Measurements from ENCODE around the gene RBM23. TPM values are rescaled to one million over a fixed set of nuclear protein-coding genes. Genes with fewer than 3 reads are reported as not detected.

RBM23 gene
- total and polyA plus RNA-seq, 9 of the 15 experiments (the other 6 are each of a cell fraction or from before 2014, with no cell fraction given), result 46.0 to 102 (median 58.5) TPM

- TF ChIP-seq, protein P1, sequence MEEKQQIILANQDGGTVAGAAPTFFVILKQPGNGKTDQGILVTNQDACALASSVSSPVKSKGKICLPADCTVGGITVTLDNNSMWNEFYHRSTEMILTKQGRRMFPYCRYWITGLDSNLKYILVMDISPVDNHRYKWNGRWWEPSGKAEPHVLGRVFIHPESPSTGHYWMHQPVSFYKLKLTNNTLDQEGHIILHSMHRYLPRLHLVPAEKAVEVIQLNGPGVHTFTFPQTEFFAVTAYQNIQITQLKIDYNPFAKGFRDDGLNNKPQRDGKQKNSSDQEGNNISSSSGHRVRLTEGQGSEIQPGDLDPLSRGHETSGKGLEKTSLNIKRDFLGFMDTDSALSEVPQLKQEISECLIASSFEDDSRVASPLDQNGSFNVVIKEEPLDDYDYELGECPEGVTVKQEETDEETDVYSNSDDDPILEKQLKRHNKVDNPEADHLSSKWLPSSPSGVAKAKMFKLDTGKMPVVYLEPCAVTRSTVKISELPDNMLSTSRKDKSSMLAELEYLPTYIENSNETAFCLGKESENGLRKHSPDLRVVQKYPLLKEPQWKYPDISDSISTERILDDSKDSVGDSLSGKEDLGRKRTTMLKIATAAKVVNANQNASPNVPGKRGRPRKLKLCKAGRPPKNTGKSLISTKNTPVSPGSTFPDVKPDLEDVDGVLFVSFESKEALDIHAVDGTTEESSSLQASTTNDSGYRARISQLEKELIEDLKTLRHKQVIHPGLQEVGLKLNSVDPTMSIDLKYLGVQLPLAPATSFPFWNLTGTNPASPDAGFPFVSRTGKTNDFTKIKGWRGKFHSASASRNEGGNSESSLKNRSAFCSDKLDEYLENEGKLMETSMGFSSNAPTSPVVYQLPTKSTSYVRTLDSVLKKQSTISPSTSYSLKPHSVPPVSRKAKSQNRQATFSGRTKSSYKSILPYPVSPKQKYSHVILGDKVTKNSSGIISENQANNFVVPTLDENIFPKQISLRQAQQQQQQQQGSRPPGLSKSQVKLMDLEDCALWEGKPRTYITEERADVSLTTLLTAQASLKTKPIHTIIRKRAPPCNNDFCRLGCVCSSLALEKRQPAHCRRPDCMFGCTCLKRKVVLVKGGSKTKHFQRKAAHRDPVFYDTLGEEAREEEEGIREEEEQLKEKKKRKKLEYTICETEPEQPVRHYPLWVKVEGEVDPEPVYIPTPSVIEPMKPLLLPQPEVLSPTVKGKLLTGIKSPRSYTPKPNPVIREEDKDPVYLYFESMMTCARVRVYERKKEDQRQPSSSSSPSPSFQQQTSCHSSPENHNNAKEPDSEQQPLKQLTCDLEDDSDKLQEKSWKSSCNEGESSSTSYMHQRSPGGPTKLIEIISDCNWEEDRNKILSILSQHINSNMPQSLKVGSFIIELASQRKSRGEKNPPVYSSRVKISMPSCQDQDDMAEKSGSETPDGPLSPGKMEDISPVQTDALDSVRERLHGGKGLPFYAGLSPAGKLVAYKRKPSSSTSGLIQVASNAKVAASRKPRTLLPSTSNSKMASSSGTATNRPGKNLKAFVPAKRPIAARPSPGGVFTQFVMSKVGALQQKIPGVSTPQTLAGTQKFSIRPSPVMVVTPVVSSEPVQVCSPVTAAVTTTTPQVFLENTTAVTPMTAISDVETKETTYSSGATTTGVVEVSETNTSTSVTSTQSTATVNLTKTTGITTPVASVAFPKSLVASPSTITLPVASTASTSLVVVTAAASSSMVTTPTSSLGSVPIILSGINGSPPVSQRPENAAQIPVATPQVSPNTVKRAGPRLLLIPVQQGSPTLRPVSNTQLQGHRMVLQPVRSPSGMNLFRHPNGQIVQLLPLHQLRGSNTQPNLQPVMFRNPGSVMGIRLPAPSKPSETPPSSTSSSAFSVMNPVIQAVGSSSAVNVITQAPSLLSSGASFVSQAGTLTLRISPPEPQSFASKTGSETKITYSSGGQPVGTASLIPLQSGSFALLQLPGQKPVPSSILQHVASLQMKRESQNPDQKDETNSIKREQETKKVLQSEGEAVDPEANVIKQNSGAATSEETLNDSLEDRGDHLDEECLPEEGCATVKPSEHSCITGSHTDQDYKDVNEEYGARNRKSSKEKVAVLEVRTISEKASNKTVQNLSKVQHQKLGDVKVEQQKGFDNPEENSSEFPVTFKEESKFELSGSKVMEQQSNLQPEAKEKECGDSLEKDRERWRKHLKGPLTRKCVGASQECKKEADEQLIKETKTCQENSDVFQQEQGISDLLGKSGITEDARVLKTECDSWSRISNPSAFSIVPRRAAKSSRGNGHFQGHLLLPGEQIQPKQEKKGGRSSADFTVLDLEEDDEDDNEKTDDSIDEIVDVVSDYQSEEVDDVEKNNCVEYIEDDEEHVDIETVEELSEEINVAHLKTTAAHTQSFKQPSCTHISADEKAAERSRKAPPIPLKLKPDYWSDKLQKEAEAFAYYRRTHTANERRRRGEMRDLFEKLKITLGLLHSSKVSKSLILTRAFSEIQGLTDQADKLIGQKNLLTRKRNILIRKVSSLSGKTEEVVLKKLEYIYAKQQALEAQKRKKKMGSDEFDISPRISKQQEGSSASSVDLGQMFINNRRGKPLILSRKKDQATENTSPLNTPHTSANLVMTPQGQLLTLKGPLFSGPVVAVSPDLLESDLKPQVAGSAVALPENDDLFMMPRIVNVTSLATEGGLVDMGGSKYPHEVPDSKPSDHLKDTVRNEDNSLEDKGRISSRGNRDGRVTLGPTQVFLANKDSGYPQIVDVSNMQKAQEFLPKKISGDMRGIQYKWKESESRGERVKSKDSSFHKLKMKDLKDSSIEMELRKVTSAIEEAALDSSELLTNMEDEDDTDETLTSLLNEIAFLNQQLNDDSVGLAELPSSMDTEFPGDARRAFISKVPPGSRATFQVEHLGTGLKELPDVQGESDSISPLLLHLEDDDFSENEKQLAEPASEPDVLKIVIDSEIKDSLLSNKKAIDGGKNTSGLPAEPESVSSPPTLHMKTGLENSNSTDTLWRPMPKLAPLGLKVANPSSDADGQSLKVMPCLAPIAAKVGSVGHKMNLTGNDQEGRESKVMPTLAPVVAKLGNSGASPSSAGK (IDR thresholded peaks at IDR 0.05), result no peak
- no peak for TF ChIP-seq ZNF212 (CRISPR knock-in tag; IDR thresholded peaks at IDR 0.05)
- TF ChIP-seq, protein P2, sequence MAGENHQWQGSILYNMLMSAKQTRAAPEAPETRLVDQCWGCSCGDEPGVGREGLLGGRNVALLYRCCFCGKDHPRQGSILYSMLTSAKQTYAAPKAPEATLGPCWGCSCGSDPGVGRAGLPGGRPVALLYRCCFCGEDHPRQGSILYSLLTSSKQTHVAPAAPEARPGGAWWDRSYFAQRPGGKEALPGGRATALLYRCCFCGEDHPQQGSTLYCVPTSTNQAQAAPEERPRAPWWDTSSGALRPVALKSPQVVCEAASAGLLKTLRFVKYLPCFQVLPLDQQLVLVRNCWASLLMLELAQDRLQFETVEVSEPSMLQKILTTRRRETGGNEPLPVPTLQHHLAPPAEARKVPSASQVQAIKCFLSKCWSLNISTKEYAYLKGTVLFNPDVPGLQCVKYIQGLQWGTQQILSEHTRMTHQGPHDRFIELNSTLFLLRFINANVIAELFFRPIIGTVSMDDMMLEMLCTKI (IDR thresholded peaks at IDR 0.05; ENCODE audit: partially characterized antibody), result no peak
- no peak for TF ChIP-seq TGIF2 (CRISPR knock-in tag; IDR thresholded peaks at IDR 0.05)
- TF ChIP-seq DACH1 (IDR thresholded peaks at IDR 0.05; ENCODE audit: partially characterized antibody), result no peak
- no peak for TF ChIP-seq MXD1 (CRISPR knock-in tag; IDR thresholded peaks at IDR 0.05; ENCODE audit: borderline replicate concordance, poor library complexity, severe bottlenecking)
- TF ChIP-seq ERF (CRISPR knock-in tag; IDR thresholded peaks at IDR 0.05), result no peak
- no peak for TF ChIP-seq KAT2B (IDR thresholded peaks at IDR 0.05; ENCODE audit: low read depth, low read length)
- no peak for TF ChIP-seq BRD4 (IDR thresholded peaks at IDR 0.05)
- TF ChIP-seq TRIM25 (IDR thresholded peaks at IDR 0.05; ENCODE audit: borderline replicate concordance), result no peak
- no peak for TF ChIP-seq NR2F6 (CRISPR knock-in tag; IDR thresholded peaks at IDR 0.05)
- no peak for TF ChIP-seq FOXK2 (conservative IDR thresholded peaks at IDR 0.05 in 1 of 2, IDR thresholded peaks at IDR 0.05 in 1 of 2; ENCODE audit: low read depth in 2 of 2)
Measured at GRCh38 chr14:22872033-22872832, 46.7 kb downstream of the RBM23 start (continued).

Data from K562 (cell line).